Prostate gland (tissue), 2 donors: ENCODE results near the gene ADAMTS12.

Experiments
- CTCF ChIP-seq, 4 experiments: fragments of 200-600 bp in 2 of 4; fragments of 450-650 bp in 2 of 4; sonication (generic) in 2 of 4; IDR thresholded peaks; 1 replicate in 3 of 4; 2 replicates in 1 of 4; pipeline ENCODE4 v1.5.1; 2016 to 2019; ENCODE audit warnings: antibody characterized with exemption in 4 of 4, mild to moderate bottlenecking in 2 of 4, moderate library complexity in 2 of 4
- POLR2A ChIP-seq: fragments of 450-650 bp; IDR thresholded peaks from one replicate; pipeline ENCODE4 v1.6.1; 2016; ENCODE audit warnings: antibody characterized with exemption, mild to moderate bottlenecking
- POLR2AphosphoS5 ChIP-seq: sonication (generic); formaldehyde crosslinking; IDR thresholded peaks from one replicate; pipeline ENCODE4 v1.6.1; 2017; ENCODE audit warnings: antibody characterized with exemption

GRCh38 chr5:33671700-33672291 is 220.0 kb downstream of the ADAMTS12 start:
- TF ChIP-seq CTCF (IDR thresholded peaks at IDR 0.05) (no peak), POLR2A (no peak), POLR2AphosphoS5 (no peak)
